A549 (cell line): Measurements from ENCODE around the gene RPL18. TPM values are rescaled to one million over a fixed set of nuclear protein-coding genes. Genes with fewer than 3 reads are reported as not detected.

Experiments used
- ATAC-seq, 2 experiments: fragments of 200-7000 bp in 1 of 2; fragments of >200 bp in 1 of 2; cut with Nextera tagmentation in 1 of 2; cut with Tn5 transposase in 1 of 2; 3 replicates each; pipeline versions ENCODE4 v1.8.0 to v1.9.1; 2018 to 2020; ENCODE audit warnings: mild to moderate bottlenecking in 1 of 2, moderate library complexity in 1 of 2
- CTCF ChIA-PET: fragments of 300-600 bp; sonication (Branson Sonifier 250); formaldehyde crosslinking; extraction: SDS; loops from one replicate; lab custom pipeline; 2021; ENCODE audit warnings: antibody characterized with exemption, inconsistent platforms; lab: Yijun Ruan, JAX
- POLR2A ChIA-PET: fragments of 350-600 bp; formaldehyde crosslinking; extraction: SDS; loops from one replicate; lab custom pipeline; 2021; ENCODE audit warnings: antibody characterized with exemption, inconsistent platforms; lab: Yijun Ruan, JAX
- DNase-seq, 2 experiments: peaks; one replicate each; pipeline versions ENCODE4 v3.0.0 to v3.0.0-alpha.2; 2011 to 2016; ENCODE audit warnings: low read depth in 1 of 2, low spot score in 1 of 2
- FAIRE-seq: peaks from 2 replicates; lab custom pipeline; 2011; peaks lifted over from hg19 to GRCh38; lab: Jason Lieb, UNC
- H3K27ac ChIP-seq, 2 experiments: fragments of >200 bp; sonication (Bioruptor Twin); formaldehyde crosslinking; 3 replicates each; pipeline ENCODE4 v1.5.1; 2016 to 2017
- H3K4me1 ChIP-seq: fragments of >200 bp; sonication (Bioruptor Twin); formaldehyde crosslinking; 3 replicates; pipeline ENCODE4 v1.6.1; 2016
- H3K4me2 ChIP-seq: fragments of >200 bp; sonication (Bioruptor Twin); formaldehyde crosslinking; 3 replicates; pipeline ENCODE4 v1.6.1; 2016
- H3K4me3 ChIP-seq: fragments of >200 bp; sonication (Bioruptor Twin); formaldehyde crosslinking; 3 replicates; pipeline ENCODE4 v1.5.1; 2016
- H3K9me3 ChIP-seq: fragments of >200 bp; sonication (Bioruptor Twin); formaldehyde crosslinking; 3 replicates; pipeline ENCODE4 v1.6.1; 2016
- BHLHE40 ChIP-seq: IDR thresholded peaks from 2 replicates; pipeline ENCODE4 v1.6.1; 2012; ENCODE audit warnings: low read depth, low read length, inconsistent platforms
- CBX2 ChIP-seq: fragments of 200-600 bp; sonication (generic); IDR thresholded peaks from 2 replicates; pipeline ENCODE4 v1.6.1; 2016; ENCODE audit warnings: low read depth, mild to moderate bottlenecking, borderline replicate concordance
- CBX8 ChIP-seq: fragments of 200-600 bp; sonication (generic); IDR thresholded peaks from 2 replicates; pipeline ENCODE4 v1.6.1; 2016
- CHD4 ChIP-seq: fragments of 200-600 bp; sonication (generic); IDR thresholded peaks from 2 replicates; pipeline ENCODE4 v1.6.1; 2016; ENCODE audit warnings: antibody characterized with exemption, mild to moderate bottlenecking, borderline replicate concordance
- EHF ChIP-seq: fragments of 250-450 bp; sonication (Bioruptor Pico); IDR thresholded peaks from 2 replicates; pipeline ENCODE4 v1.5.0; 2020; ENCODE audit warnings: mild to moderate bottlenecking
- FOSB ChIP-seq: fragments of 250-450 bp; sonication (Bioruptor Pico); IDR thresholded peaks from 2 replicates; pipeline ENCODE4 v1.5.0; 2020; ENCODE audit warnings: mild to moderate bottlenecking, moderate library complexity
- HOXA7 ChIP-seq: fragments of 250-450 bp; sonication (Bioruptor Pico); IDR thresholded peaks from 2 replicates; pipeline ENCODE4 v1.5.0; 2020; ENCODE audit warnings: mild to moderate bottlenecking, moderate library complexity
- HOXB5 ChIP-seq: fragments of 250-450 bp; sonication (Bioruptor Pico); IDR thresholded peaks from 2 replicates; pipeline ENCODE4 v1.5.0; 2020; ENCODE audit warnings: mild to moderate bottlenecking, moderate library complexity
- JUN ChIP-seq, 2 experiments: fragments of >200 bp; sonication (Bioruptor Twin); formaldehyde crosslinking; IDR thresholded peaks; 2 replicates in 1 of 2; 3 replicates in 1 of 2; pipeline ENCODE4 v1.6.1; 2016 to 2017
- KDM1A ChIP-seq: fragments of 200-600 bp; sonication (generic); IDR thresholded peaks from 2 replicates; pipeline ENCODE4 v1.6.1; 2016; ENCODE audit warnings: low read depth, mild to moderate bottlenecking
- KDM5A ChIP-seq: fragments of 200-600 bp; sonication (generic); IDR thresholded peaks from 2 replicates; pipeline ENCODE4 v1.6.1; 2016; ENCODE audit warnings: antibody characterized with exemption, mild to moderate bottlenecking
- MAFK ChIP-seq: fragments of 450-650 bp; IDR thresholded peaks from 2 replicates; pipeline ENCODE4 v1.6.1; 2014; ENCODE audit not compliant: partially characterized antibody
- MAZ ChIP-seq: fragments of 150-350 bp; IDR thresholded peaks from 2 replicates; pipeline ENCODE4 v1.6.1; 2014; ENCODE audit warnings: antibody characterized with exemption, low read depth, low read length, borderline replicate concordance
- MYC ChIP-seq: IDR thresholded peaks from 2 replicates; pipeline ENCODE4 v1.6.1; 2012; ENCODE audit warnings: mild to moderate bottlenecking, inconsistent platforms, low read length, improper control_type of control experiment, borderline replicate concordance
- NFE2L2 ChIP-seq: fragments of 150-350 bp; conservative IDR thresholded peaks from 2 replicates; pipeline ENCODE4 v1.6.1; 2014; ENCODE audit warnings: low read length
- PHF8 ChIP-seq: fragments of 200-600 bp; sonication (generic); IDR thresholded peaks from 2 replicates; pipeline ENCODE4 v1.6.1; 2016; ENCODE audit warnings: low read depth, mild to moderate bottlenecking, antibody characterized with exemption, moderate library complexity, borderline replicate concordance
- RFX5 ChIP-seq: fragments of 450-650 bp; IDR thresholded peaks from 2 replicates; pipeline ENCODE4 v1.7.1; 2014; ENCODE audit warnings: antibody characterized with exemption, mild to moderate bottlenecking, moderate library complexity
- TFCP2L1 ChIP-seq: fragments of 250-450 bp; sonication (Bioruptor Pico); IDR thresholded peaks from 2 replicates; pipeline ENCODE4 v1.5.0; 2021; ENCODE audit warnings: mild to moderate bottlenecking
- ZNF302 ChIP-seq: fragments of 250-450 bp; sonication (Bioruptor Pico); IDR thresholded peaks from 2 replicates; pipeline ENCODE4 v1.9.0; 2021; ENCODE audit warnings: inconsistent platforms, mild to moderate bottlenecking, moderate library complexity
- WGBS: methylation state at CpG from one replicate; pipeline ENCODE4 v1.1.6; 2017; ENCODE audit errors: missing lambda C conversion rate; 5-methylcytosine and 5-hydroxymethylcytosine counted together
- polyA plus RNA-seq, 4 experiments: library from polyadenylated mRNA; depleted of rRNA in 3 of 4; stranded (reverse); fragments of >200 nt; fragmentation: RNase III in 1 of 4; extraction: RNeasy Plus Mini Kit Qiagen cat#74134 plus additional on column Dnase treatment in 1 of 4; gene quantifications; 2 replicates in 3 of 4; 3 replicates in 1 of 4; pipeline ENCODE4 v1.2.3, GENCODE V29; 2011 to 2017
- TF ChIP-seq, protein P1 (sequence below): fragments of 150-350 bp; IDR thresholded peaks from 2 replicates; pipeline ENCODE4 v1.6.1; 2014; ENCODE audit warnings: low read depth, mild to moderate bottlenecking, low read length
- TF ChIP-seq, protein P2 (sequence below): fragments of 450-650 bp; IDR thresholded peaks from 2 replicates; pipeline ENCODE4 v1.6.1; 2014; ENCODE audit warnings: antibody characterized with exemption
- TF ChIP-seq, protein P3 (sequence below): fragments of 250-450 bp; sonication (Bioruptor Pico); IDR thresholded peaks from 2 replicates; pipeline ENCODE4 v1.5.0; 2021; ENCODE audit warnings: mild to moderate bottlenecking, moderate library complexity, borderline replicate concordance

The RPL18 gene
- polyA plus RNA-seq, 2 of the 4 experiments (the other 2 are of a cell fraction): 1,780 to 2,696 TPM

DNA sequence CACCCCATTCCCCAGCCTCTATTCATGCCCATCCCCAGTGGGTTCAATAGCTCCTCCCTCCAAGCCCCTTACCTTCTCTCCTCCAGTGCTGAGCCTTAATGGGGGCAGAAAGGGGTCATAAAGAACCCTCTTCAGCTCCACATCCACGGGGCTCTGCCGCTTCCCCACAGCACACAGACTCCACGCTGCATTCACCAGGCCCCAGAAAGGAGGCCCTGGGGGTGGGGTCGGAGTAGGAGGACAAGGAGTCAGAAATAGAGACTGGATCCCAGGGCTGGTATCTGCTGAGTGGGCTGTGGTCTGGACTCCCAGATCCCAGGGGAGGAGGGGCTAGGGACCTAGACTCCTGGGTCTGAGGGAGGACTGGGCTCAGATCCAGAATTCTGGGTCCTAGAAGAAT is 25.4 kb upstream of the RPL18 start:
- ATAC-seq (no peak), FAIRE-seq (no peak), DNase-seq (no peak)
- 86% methylated on average over 4 of the region's 4 CpGs for WGBS
- Histone ChIP-seq H3K4me3 (no peak overlapping the region), H3K9me3 (no peaks in the 10 kb centered on the region), H3K4me1 (peaks cover 18% of the 10 kb centered on the region; the same call in 2 of the 3 replicates), H3K4me2 (peak overlapping the region; percentile 94), H3K27ac (0 out of 6 replicates have a peak overlapping the region, but pooled peaks of 1 of the 2 experiments have one; percentile 3)
- ChIA-PET CTCF (interaction anchor here (1.0 to 3.5 kb wide), 8 partner anchors 12 to 197 kb away, joined by 3 to 31 read pairs (median 14); partner anchors contain the start of gene HSD17B14), POLR2A (interaction anchor here (0.5 to 3.1 kb wide), 4 partner anchors 10 to 138 kb away, joined by 3 to 15 read pairs (median 7); partner anchors contain the start of genes RPL18 and SPHK2)
- TF ChIP-seq HOXA7 (CRISPR knock-in tag): no peak
- TF ChIP-seq, protein P1, sequence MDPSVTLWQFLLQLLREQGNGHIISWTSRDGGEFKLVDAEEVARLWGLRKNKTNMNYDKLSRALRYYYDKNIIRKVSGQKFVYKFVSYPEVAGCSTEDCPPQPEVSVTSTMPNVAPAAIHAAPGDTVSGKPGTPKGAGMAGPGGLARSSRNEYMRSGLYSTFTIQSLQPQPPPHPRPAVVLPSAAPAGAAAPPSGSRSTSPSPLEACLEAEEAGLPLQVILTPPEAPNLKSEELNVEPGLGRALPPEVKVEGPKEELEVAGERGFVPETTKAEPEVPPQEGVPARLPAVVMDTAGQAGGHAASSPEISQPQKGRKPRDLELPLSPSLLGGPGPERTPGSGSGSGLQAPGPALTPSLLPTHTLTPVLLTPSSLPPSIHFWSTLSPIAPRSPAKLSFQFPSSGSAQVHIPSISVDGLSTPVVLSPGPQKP: no peak
- no peak for TF ChIP-seq HOXB5
- TF ChIP-seq MAFK: no peak
- TF ChIP-seq FOSB (CRISPR knock-in tag): no peak
- no peak for TF ChIP-seq KDM1A
- no peak for TF ChIP-seq CBX2
- TF ChIP-seq, protein P2, sequence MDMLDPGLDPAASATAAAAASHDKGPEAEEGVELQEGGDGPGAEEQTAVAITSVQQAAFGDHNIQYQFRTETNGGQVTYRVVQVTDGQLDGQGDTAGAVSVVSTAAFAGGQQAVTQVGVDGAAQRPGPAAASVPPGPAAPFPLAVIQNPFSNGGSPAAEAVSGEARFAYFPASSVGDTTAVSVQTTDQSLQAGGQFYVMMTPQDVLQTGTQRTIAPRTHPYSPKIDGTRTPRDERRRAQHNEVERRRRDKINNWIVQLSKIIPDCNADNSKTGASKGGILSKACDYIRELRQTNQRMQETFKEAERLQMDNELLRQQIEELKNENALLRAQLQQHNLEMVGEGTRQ: no peak
- TF ChIP-seq MYC: no peak
- no peak for TF ChIP-seq TFCP2L1 (CRISPR knock-in tag)
- TF ChIP-seq BHLHE40: no peak

DNA sequence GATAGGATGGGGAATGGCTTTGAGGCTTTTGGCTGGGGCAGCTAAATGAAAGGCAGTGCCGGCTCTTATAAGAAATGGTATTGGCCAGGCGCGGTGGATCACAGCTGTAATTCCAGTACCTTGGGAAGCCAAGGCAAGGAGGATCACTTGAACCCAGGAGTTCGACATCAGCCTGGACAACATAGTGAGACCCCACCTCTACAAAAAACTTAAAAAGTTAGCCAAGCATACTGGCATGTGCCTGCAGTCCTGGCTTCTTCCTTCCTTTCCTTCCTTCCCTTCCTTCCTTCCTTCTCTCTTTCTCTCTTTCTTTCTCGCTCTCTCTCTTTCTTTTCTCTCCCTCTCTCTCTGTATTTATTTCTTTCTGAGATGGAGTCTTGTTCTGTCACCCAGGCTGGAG is 23.9 kb upstream of the RPL18 start:
- no peak for TF ChIP-seq KDM5A
- TF ChIP-seq, protein P3, sequence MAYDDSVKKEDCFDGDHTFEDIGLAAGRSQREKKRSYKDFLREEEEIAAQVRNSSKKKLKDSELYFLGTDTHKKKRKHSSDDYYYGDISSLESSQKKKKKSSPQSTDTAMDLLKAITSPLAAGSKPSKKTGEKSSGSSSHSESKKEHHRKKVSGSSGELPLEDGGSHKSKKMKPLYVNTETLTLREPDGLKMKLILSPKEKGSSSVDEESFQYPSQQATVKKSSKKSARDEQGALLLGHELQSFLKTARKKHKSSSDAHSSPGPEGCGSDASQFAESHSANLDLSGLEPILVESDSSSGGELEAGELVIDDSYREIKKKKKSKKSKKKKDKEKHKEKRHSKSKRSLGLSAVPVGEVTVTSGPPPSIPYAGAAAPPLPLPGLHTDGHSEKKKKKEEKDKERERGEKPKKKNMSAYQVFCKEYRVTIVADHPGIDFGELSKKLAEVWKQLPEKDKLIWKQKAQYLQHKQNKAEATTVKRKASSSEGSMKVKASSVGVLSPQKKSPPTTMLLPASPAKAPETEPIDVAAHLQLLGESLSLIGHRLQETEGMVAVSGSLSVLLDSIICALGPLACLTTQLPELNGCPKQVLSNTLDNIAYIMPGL (CRISPR knock-in tag): no peak
- TF ChIP-seq MYC: no peak
- no peak for TF ChIP-seq KDM1A
- TF ChIP-seq PHF8: no peak
- no peak for TF ChIP-seq CBX8
- no peak for TF ChIP-seq MAZ
- TF ChIP-seq ZNF302 (CRISPR knock-in tag): no peak
- no peak for TF ChIP-seq RFX5
- Histone ChIP-seq H3K9me3 (no peaks in the 10 kb centered on the region), H3K4me1 (peaks cover 25% of the 10 kb centered on the region), H3K27ac (no peak overlapping the region), H3K4me2 (no peak overlapping the region), H3K4me3 (no peak overlapping the region)
- no peak for ATAC-seq
- WGBS: 80% methylated on average over 5 of the region's 5 CpGs
- POLR2A ChIA-PET: interaction anchor here (0.7 to 1.4 kb wide), 2 partner anchors 24 to 350 kb away, joined by 3 to 6 read pairs; partner anchors contain the start of genes GYS1, RPL18 and SPHK2
- CTCF ChIA-PET: interaction anchor here (0.6 to 3.5 kb wide), 5 partner anchors 14 to 145 kb away, joined by 3 to 26 read pairs (median 4); no protein-coding TSS in a partner anchor
- FAIRE-seq: no peak
- DNase-seq: no peak

DNA sequence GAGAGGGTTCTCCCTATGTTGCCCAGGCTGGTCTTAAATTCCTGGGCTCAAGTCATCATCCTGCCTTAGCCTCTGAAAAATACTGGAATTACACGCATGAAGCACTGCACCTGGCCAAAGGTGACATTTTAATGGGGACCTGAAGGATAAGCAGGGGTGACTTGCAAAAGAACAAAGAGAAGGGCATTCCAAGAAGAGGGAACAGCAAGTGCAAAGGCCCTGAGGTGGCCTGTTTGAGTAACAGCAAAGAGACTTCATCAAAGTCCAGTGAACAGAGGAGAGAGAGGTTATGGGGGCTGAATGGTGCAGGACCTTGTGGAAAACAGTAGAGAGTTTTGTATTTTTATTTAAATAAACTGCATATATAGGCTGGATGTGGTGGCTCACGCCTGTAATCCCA is 22.9 kb upstream of the RPL18 start:
- DNase-seq (no peak), ATAC-seq (no peak), FAIRE-seq (no peak)
- no peaks in the 10 kb centered on the region for H3K9me3 ChIP-seq
- ChIA-PET POLR2A (interaction anchor here (0.7 kb wide), 1 partner anchor 97 kb away, joined by 8 read pairs; no protein-coding TSS in a partner anchor), CTCF (interaction anchor here (0.7 to 1.5 kb wide), 4 partner anchors 33 to 194 kb away, joined by 3 to 6 read pairs (median 4); partner anchors contain the start of gene HSD17B14)
- H3K4me1 ChIP-seq: peaks cover 21% of the 10 kb centered on the region
- TF ChIP-seq JUN (IDR thresholded peaks at IDR 0.05) (no peak), EHF (CRISPR knock-in tag) (no peak), CHD4 (no peak), NFE2L2 (no peak)
- TF ChIP-seq, protein P2: no peak
- H3K27ac ChIP-seq: no peak overlapping the region
- no peak overlapping the region for H3K4me2 ChIP-seq
- no peak overlapping the region for H3K4me3 ChIP-seq
- 84% methylated on average over 2 of the region's 2 CpGs for WGBS
